T47D (cell line): ENCODE data around the gene EBF4.

Source experiments
- DNase-seq, 2 experiments: peaks; one replicate each; pipeline versions ENCODE4 v3.0.0 to v3.0.0-alpha.2; 2011 to 2012; ENCODE audit warnings: low read depth in 1 of 2, low spot score in 1 of 2
- JUND ChIP-seq: IDR thresholded peaks from 2 replicates; pipeline ENCODE4 v1.6.1; 2012; ENCODE audit warnings: low read depth
- in situ Hi-C: cut with HindIII; loops from 2 replicates; pipeline ENCODE4 v1.10.0; 2016; ENCODE audit warnings: low sequenced_read_pairs, low pct_unique_long_range_greater_than_20kb

EBF4 gene

DNA sequence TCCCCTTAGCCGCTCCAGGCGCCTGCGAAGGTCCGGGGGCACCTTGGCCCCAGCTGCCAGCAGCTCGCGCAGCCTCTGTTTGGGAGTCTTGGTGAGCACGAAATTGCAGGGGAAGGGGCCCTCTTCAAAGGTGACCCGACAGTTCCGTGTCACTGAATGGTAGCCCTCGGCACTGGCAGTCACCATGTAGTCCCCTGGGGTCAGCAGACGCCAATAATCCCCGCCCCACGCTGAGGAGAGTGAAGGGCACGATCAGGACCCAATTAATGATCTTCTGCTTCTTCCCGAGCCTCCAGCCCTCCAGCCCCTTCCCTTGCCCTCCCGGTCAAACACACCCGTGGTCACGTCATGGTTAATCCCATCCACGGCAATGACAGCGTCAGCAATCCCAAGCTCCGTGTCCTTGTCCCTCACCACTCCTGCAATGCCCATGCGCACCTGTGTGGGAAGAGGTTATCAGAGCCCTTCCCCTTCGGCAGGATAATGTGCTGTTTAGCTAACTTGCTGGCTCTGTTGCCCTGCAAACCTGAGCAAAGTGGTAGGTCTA lies 101.7 kb downstream of the EBF4 start:
- DNase-seq: no peak
- in situ Hi-C loops: no loop called here
- TF ChIP-seq JUND: no peak

DNA sequence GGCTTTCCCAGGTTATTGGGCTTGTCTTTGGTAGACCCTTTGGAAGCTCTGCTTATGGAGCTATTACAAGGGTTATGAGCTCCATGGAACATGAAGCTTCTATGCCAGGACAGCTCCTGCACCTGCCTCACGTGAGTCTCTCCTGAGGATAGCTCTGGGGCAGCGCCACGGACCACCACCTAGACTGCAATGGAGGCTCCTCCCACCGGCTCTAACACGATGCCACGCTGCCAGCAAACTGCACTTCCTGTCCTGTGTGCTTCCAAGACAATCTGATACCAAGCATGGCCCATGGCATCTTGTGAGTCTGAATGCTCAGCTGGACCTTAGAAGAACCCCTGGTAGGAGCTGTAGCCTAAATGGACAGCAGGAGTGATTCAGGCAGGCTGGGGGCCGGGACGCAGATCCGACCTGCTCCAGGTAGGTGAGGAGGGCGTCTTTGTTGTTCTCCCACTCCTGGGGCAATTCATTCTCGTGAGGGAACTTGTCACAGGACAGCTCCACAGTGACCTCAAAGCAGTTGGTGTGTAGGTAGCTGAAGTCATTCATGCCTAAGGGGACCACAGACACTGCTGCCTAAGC lies 102.4 kb downstream of the EBF4 start:
- TF ChIP-seq JUND: no peak
- no peak for DNase-seq
- in situ Hi-C loops: no loop called here

DNA sequence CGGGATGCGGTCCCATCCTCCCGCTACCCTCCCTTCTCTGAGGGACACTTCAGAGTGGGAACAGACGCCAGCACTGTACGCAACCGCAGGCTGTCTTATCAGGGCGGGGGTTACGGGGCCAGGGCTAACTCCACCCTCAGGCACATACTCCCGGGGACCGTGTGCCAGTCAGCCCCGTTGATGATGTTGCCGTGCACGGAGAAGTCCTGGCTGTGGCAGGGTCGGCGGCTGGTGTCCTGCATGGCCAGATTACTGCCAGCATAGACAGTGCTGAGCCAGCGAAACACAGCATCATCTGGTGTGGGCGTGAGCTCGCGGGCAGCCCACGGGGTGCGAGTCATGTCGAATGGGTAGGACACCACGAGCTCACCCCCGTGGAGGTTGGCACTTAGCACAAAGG lies 102.9 kb downstream of the EBF4 start:
- TF ChIP-seq JUND: no peak
- DNase-seq: no peak
- in situ Hi-C loops: no loop called here

DNA sequence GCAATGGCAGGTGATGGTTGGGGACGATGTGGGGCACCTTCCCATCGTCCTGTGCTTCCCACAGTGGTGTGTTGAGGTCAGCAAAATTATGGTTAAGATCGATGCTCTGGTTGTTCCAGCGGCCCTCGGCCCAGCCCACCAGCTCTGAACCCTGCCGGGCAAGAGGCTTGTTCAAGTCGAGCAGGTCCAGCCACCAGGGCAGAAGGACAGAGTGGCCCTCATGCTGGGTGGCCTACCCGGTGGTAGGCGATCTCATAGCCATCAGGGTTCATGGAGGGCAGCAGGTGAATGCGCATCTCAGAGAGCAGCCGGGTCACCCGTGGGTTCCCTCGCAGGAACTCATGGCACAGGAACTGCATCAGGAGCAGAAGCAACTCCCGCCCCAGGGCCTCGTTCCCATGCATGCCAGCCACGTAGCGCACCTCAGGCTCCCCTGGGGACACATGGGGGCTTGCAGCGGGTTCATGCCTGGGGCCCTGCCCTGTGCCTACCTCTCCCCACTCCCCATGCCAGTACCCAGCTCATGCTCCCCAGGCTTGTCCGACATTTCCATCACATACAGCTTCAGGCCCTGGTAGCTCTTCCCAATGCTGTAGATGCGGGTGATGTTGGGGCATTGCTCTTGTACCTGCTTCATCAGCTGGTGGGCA lies 103.6 kb downstream of the EBF4 start:
- TF ChIP-seq JUND: no peak
- DNase-seq: no peak
- in situ Hi-C loops: no loop called here

DNA sequence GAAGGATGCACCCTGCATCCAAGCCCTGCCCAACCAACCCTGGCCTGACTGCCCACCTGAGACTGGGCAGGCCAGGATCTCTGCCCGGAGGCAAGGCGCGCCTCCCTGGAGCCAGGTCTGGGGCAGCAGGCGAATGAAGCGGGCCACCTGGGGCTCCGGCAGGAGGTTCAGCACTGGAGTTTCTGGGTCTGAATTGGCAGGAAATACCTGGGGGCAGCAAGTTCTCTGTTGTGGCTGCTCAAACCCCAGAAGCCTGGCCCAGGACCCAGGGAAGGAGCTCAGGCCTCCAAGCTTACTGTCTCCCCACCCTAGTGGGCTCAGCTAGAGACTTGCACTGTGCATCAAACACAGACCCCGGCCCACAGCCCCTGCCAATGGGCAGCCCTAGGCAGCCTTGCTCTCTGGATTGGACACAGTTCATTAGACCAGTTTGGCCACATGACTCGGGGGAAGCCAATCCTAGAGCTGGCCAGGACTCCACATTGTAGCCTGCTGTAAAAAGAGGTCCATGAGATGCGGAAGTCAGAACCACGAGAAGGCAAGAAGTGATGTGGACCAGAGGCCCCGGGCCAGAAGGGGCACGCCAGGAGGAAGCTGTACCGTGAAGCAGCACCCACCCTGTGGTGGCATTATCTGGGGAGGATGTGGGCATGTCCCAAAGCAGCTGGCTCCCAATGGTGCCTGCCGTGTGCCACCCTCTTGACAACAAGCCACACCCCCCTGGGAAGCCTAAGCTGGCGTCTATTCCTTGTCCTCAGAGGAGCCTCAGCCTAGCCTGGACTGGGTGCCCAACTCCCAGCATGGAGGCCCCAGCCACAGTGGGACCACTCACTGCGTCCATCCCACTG lies 104.8 kb downstream of the EBF4 start:
- DNase-seq: no peak
- TF ChIP-seq JUND: no peak
- in situ Hi-C loops: no loop called here

DNA sequence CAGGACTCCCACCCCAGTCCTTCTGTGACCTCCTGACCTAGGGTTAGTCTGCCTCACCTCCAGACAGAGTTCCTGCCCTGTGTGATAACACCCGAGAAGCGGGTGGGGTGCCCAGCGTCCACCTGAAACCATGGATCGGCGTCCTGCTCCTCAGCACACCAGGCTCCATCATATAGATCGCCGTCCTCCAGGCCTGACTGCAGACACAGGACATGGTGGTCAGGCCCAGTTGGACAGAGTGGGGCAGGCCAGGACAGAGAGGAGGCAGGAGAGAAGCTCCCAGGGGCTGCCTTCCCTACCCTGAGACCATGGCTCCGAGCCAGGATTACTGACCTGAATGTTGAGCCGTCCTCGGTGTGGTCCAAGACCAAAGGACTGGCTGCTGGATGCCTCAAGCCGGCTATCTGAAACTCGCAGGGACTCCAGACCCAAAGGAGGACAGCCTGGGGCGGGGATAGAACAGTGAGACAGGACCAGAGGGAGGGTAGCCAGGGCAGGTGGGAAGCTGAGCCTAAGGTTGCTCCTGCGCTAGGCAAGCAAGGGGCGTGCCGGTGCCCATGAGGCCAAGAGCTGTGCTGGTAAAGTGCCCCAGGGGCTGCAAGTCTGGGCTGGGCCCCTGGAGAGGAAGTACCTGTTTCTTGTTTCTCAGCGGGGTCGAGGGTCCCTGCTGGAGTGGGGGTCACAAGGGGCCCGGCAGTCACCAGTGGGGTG lies 105.7 kb downstream of the EBF4 start:
- in situ Hi-C loops: no loop called here
- no peak for TF ChIP-seq JUND
- DNase-seq: no peak

DNA sequence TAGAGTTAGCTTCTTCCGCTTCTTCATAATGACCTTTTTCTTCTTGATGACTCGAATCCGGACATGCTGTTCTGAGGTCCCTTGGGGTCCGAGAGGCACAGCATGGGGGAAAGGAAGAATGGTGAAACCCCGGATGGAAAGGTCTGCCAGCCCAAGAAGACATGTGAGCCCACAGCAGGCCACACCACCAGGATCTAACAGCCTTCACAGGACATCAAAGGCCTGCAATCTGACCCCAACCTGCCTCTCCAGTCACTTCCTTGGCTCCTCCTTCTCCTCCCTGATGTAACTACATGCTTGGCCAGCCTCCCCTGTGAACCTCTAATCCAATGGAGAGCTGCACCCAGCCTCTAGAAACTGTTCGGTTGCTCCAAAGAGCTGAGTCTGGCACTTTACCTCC lies 106.2 kb downstream of the EBF4 start:
- in situ Hi-C loops: no loop called here
- peak in 1 of 2 experiments; percentile 21 for DNase-seq

DNA sequence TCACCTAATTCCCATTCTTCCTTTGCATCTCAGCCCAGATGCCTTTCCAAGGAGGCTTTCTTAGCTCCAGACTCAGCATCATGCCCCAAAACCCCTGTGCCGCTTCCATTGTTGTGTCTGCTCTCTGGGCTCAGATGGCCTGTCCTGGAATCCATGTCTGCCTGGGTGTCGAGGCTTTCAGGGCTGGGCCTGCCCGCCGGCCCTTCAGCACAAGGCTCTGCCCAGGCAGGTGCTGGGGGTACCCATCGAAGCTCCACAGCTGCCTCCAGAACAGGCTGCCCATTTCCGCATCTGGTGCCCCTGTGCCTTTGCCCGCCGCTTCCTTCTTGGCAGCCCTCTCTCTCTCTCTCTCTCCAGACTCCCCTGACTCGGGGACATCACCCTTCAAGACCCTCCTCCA lies 106.7 kb downstream of the EBF4 start:
- DNase-seq: no peak
- TF ChIP-seq JUND: no peak
- in situ Hi-C loops: no loop called here

More for the DNA sequence above, 106.2 kb downstream of the EBF4 start:
- TF ChIP-seq JUND: no peak

DNA sequence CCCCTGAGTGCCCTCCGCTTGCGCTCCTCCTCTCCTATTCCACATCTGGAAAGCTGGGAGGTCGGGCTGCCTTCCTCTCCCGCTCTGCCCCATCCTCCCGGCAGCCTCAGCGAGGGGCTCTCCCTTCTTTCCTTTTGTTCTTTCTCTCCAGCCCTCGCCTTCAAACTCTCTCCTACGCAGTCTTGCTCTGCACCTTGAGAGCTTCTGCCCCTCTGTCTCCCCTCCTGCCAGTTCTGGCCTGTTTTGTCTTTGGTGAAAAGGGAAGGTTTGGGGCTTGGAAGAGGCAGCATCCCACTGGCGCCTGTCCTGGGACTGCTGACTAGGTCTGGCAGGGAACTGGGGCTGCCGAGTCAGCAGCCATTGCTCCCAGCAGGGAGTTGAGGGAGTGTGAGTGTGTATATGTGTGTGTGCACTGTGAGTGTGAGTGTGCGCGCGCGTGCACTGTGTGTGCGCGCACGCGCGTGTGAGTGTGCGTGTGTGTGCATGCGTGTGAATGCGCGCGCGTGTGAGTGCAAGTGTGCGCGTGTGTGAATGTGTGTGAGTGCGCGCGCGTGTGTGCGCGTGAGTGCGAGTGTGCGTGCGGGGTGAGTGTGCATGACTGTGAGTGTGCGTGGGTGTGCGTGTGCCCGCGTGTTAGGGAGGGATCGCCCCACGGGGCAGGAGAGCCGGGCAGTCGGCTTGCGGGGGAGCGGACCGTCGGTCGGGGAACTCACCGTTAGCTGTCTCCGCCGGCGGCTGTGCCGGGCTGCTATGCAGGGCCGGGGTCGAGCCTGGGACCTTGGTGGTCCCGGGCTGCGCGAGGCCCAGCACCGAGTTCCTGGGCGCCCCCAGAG lies 107.3 kb downstream of the EBF4 start:
- DNase-seq: no peak

DNA sequence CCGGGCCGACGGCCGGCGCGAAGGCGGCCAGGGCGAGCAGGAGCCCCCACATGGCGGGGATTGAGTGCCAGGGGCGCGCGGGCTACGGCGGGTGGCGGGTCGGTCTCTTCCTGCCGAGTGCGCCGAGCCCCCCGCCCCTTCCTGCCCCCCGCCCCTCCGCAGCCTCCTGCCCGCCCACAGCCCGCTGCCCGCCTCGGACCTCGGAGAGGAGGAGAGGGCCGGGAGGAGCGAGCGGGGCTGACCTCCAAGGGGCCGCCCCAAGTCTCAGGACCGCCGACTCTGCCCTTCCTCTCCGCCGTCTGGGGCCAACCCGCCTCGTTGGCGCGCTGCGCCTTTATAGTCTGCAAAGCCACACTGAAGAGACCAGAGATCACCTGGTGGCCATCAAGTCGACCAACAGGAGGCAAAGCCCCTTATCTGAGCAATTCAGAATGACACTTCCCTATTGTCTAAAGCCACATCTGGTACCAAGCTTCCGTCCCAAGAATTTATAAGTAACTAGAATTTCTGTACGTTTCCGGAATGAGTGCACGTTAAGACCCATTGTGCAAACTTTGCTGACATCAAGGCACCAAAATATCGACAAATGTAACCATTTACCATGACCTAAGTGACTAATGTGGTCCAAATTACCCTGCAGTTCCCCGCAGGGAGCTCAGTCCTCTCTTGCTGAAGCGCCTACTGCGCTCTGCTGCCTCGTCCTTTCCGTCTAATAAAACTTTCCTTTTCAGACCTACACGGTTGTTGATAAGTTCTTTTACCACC lies 108.1 kb downstream of the EBF4 start, which contains the start of gene CPXM1:
TSS of gene CPXM1 (minus strand) at position 107 of the 765 bp plus-strand sequence. CDS start at position 52, 55 bp downstream.
- no peak for DNase-seq
- TF ChIP-seq JUND: no peak
- in situ Hi-C loops: no loop called here

More for the DNA sequence above, 107.3 kb downstream of the EBF4 start:
- in situ Hi-C loops: no loop called here
- TF ChIP-seq JUND: no peak

DNA sequence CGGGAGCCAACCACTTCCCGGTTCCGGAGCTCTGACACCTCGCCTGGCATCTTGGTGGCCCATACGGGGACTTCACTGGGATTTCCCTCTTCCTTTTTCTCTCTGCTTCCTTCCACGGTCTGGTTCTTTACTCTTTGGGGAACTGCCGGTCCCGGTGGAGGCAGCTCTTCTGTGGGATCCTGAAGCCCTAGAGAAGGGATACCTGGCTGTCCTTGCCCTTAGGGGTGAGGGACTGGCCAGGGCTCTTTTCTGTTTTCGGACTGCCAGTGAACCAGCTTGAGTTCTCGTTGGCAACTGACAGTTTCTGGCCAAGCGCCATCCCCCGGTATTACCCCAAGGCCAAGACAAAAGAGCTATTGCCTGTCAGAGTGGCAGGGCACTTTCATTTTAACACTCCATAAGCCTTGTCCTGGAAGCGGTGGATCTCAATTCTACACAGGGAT lies 108.7 kb downstream of the EBF4 start:
- TF ChIP-seq JUND: no peak
- peak in 1 of 2 experiments; percentile 48 for DNase-seq

More for the DNA sequence above, 108.7 kb downstream of the EBF4 start:
- in situ Hi-C loops: no loop called here
